Suprapubic skin (tissue), 4 donors: ENCODE measurements around the gene CCDC33. TPM values are rescaled to one million over a fixed set of nuclear protein-coding genes. Genes with fewer than 3 reads are reported as not detected.

Experiments used
- DNase-seq, 2 donors: peaks; one replicate each; pipeline ENCODE4 v3.0.0-alpha.2; 2019; ENCODE audit warnings: low spot score in 2 of 2
- H3K27ac ChIP-seq: fragments of 200-600 bp; sonication (generic); one replicate; pipeline ENCODE4 v1.5.1; 2019
- H3K27me3 ChIP-seq: fragments of 200-600 bp; sonication (generic); one replicate; pipeline ENCODE4 v1.5.1; 2019
- H3K36me3 ChIP-seq: fragments of 200-600 bp; sonication (generic); one replicate; pipeline ENCODE4 v1.5.1; 2019
- H3K4me1 ChIP-seq: fragments of 200-600 bp; sonication (generic); one replicate; pipeline ENCODE4 v1.5.1; 2019
- H3K4me3 ChIP-seq: fragments of 200-600 bp; sonication (generic); one replicate; pipeline ENCODE4 v1.5.1; 2019; ENCODE audit warnings: mild to moderate bottlenecking
- H3K9me3 ChIP-seq: fragments of 200-600 bp; sonication (generic); one replicate; pipeline ENCODE4 v1.5.1; 2019
- CTCF ChIP-seq, 2 donors: fragments of 200-600 bp in 1 of 2; fragments of 450-650 bp in 1 of 2; sonication (generic) in 1 of 2; IDR thresholded peaks; one replicate each; pipeline ENCODE4 v1.5.1; 2016 to 2019; ENCODE audit warnings: antibody characterized with exemption in 2 of 2, mild to moderate bottlenecking in 1 of 2, moderate library complexity in 1 of 2
- EP300 ChIP-seq: sonication (generic); formaldehyde crosslinking; IDR thresholded peaks from one replicate; pipeline ENCODE4 v1.6.1; 2017; ENCODE audit warnings: antibody characterized with exemption
- POLR2A ChIP-seq, 2 donors: fragments of 450-650 bp; IDR thresholded peaks; one replicate each; pipeline ENCODE4 v1.6.1; 2017; ENCODE audit warnings: antibody characterized with exemption in 2 of 2, mild to moderate bottlenecking in 2 of 2, moderate library complexity in 2 of 2
- POLR2AphosphoS5 ChIP-seq, 3 donors: sonication (generic); formaldehyde crosslinking; IDR thresholded peaks; one replicate each; pipeline ENCODE4 v1.6.1; 2017; ENCODE audit warnings: antibody characterized with exemption in 3 of 3
- WGBS: methylation state at CpG from one replicate; pipeline ENCODE4 v1.1.5; 2018; 5-methylcytosine and 5-hydroxymethylcytosine counted together
- total RNA-seq, 4 donors: library from RNA; depleted of rRNA; stranded (reverse); fragments of >200 nt; gene quantifications; one replicate each; pipeline ENCODE4 v1.1.0, GENCODE V29; 2016

CCDC33 gene
- total RNA-seq, 4 donors from 2014 or later, result 0.60 TPM; not detected in 3

- peaks cover 22% of the 10 kb centered on the region for H3K4me1 ChIP-seq
- peaks cover 26% of the 10 kb centered on the region for H3K27me3 ChIP-seq
- H3K9me3 ChIP-seq, result no peaks in the 10 kb centered on the region
- TF ChIP-seq POLR2A (IDR thresholded peaks at IDR 0.05), result no peak
- TF ChIP-seq CTCF (IDR thresholded peaks at IDR 0.05), result no peak
- TF ChIP-seq POLR2AphosphoS5 (IDR thresholded peaks at IDR 0.05), result no peak
- TF ChIP-seq EP300, result no peak
- no peaks in the 10 kb centered on the region for H3K36me3 ChIP-seq
- no peak for DNase-seq
- WGBS, result 83% methylated on average over 4 of the region's 4 CpGs
- H3K4me3 ChIP-seq, result no peak overlapping the region
- no peak overlapping the region for H3K27ac ChIP-seq
Observed at GRCh38 chr15:74205582-74205947, 30.6 kb upstream of the CCDC33 start.

- H3K36me3 ChIP-seq, result no peaks in the 10 kb centered on the region
- no peak overlapping the region for H3K4me3 ChIP-seq
- H3K9me3 ChIP-seq, result no peaks in the 10 kb centered on the region
- peaks cover 10% of the 10 kb centered on the region for H3K4me1 ChIP-seq
- H3K27ac ChIP-seq, result no peak overlapping the region
- DNase-seq, result no peak
- peaks cover 26% of the 10 kb centered on the region for H3K27me3 ChIP-seq
- no peak for TF ChIP-seq CTCF (IDR thresholded peaks at IDR 0.05)
- 30% methylated on average over 2 of the region's 6 CpGs for WGBS
Observed at GRCh38 chr15:74206801-74207281, 29.3 kb upstream of the CCDC33 start.

GRCh38 chr15:74207652-74208440 lies 28.3 kb upstream of the CCDC33 start:
- H3K9me3 ChIP-seq, result no peaks in the 10 kb centered on the region
- no peak for DNase-seq
- TF ChIP-seq CTCF (IDR thresholded peaks at IDR 0.05), result no peak
- TF ChIP-seq POLR2A (IDR thresholded peaks at IDR 0.05), result no peak
- no peak for TF ChIP-seq EP300
- no peak for TF ChIP-seq POLR2AphosphoS5 (IDR thresholded peaks at IDR 0.05)
- no peak overlapping the region for H3K4me3 ChIP-seq
- no peaks in the 10 kb centered on the region for H3K36me3 ChIP-seq
- 67% methylated on average over 15 of the region's 16 CpGs for WGBS
- H3K4me1 ChIP-seq, result peaks cover 6% of the 10 kb centered on the region
- H3K27me3 ChIP-seq, result peaks cover 18% of the 10 kb centered on the region
- H3K27ac ChIP-seq, result no peak overlapping the region

GRCh38 chr15:74208496-74208895 lies 27.6 kb upstream of the CCDC33 start:
- H3K4me1 ChIP-seq, result peaks cover 6% of the 10 kb centered on the region
- TF ChIP-seq CTCF (IDR thresholded peaks at IDR 0.05) (no peak), POLR2AphosphoS5 (IDR thresholded peaks at IDR 0.05) (no peak), POLR2A (IDR thresholded peaks at IDR 0.05) (no peak), EP300 (no peak)

GRCh38 chr15:74208901-74209559 lies 27.1 kb upstream of the CCDC33 start:
- DNase-seq, result no peak

More at GRCh38 chr15:74208496-74208895, 27.6 kb upstream of the CCDC33 start:
- H3K27ac ChIP-seq, result no peak overlapping the region
- H3K4me3 ChIP-seq, result no peak overlapping the region
- WGBS, result 42% methylated on average over 6 of the region's 6 CpGs
- peaks cover 18% of the 10 kb centered on the region for H3K27me3 ChIP-seq
- H3K36me3 ChIP-seq, result no peaks in the 10 kb centered on the region
- no peaks in the 10 kb centered on the region for H3K9me3 ChIP-seq
- DNase-seq, result no peak

More at GRCh38 chr15:74208901-74209559, 27.1 kb upstream of the CCDC33 start:
- 47% methylated on average over 9 of the region's 11 CpGs for WGBS
- peaks cover 18% of the 10 kb centered on the region for H3K27me3 ChIP-seq
- no peaks in the 10 kb centered on the region for H3K36me3 ChIP-seq
- TF ChIP-seq CTCF (IDR thresholded peaks at IDR 0.05) (no peak), POLR2A (IDR thresholded peaks at IDR 0.05) (no peak), POLR2AphosphoS5 (IDR thresholded peaks at IDR 0.05) (no peak), EP300 (no peak)
- no peak overlapping the region for H3K27ac ChIP-seq
- H3K4me3 ChIP-seq, result no peak overlapping the region
- peaks cover under 1% of the 10 kb centered on the region for H3K4me1 ChIP-seq
- H3K9me3 ChIP-seq, result no peaks in the 10 kb centered on the region
